ENCODE results near the gene TXNL1.
"Not testable (repeated sequence)": the region's sequence is repeated elsewhere in the genome, so short reads cannot be mapped to it uniquely, and the experiment has no call there.

Gene TXNL1

GRCh38 chr18:56643381-56643780 lies 5.0 kb upstream of the TXNL1 start:
- DNase-seq: no peak

GRCh38 chr18:56641714-56642337 lies 3.4 kb upstream of the TXNL1 start:
- DNase-seq: no peak

DNA sequence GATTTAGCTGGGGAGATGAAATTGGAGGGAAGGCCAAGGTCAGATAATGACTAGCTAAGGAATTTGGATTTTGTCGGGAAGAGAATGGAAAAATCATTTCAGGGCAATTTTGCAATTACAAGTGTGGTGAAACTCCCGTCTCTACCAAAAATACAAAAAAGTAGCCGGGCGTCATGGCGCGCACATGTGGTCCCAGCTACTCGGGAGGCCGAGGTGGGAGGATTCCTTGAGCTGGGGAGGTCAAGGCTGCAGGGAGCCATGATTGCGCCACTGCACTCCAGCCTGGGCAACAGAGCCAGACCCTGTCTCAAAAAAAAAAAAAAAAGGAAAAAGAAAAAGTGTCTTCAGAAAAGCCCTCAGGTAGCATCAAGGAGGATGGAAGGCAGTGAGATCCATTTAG lies 1.2 kb upstream of the TXNL1 start:
- no peak for DNase-seq

DNA sequence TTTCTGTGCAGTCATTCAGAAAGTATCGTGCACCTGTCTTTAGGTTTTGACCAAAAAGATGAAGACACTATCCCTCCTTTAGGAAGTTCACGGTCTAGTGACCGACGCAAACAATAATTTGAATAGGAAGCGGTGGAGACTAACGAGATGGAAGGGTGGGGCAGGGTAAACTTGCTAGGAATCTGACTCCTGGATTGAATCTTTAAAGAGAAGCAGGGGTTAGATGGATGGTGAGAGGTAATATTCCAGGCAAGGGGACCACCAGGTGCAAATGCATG lies 651 bp upstream of the TXNL1 start:
- no peak for DNase-seq

GRCh38 chr18:56637711-56638231 lies 621 bp downstream of the TXNL1 start:
- no peak for DNase-seq

- DNase-seq: no peak
Measured at GRCh38 chr18:56637176-56637575, 1.2 kb downstream of the TXNL1 start.

DNA sequence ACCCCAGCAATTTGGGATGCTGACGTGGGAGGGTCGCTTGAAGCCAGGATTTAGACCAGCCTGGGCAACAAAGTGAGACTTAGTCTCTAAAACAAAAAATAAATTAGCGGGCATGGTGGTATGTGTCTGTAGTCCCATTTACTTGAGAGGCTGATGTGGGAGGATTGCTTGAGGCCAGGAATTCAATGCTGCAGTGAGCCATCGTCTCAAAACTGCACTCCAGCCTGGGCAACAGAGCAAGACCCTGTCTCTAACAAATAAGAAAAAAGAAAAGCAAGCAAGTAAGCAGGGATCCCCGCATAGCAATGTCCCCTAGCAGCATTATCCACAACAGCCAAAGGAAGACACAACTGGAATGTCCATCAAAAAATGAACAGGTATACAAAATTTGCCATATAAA lies 3.4 kb downstream of the TXNL1 start:
- DNase-seq: no peak

GRCh38 chr18:56632070-56633022 lies 6.0 kb downstream of the TXNL1 start:
- no peak for DNase-seq

DNA sequence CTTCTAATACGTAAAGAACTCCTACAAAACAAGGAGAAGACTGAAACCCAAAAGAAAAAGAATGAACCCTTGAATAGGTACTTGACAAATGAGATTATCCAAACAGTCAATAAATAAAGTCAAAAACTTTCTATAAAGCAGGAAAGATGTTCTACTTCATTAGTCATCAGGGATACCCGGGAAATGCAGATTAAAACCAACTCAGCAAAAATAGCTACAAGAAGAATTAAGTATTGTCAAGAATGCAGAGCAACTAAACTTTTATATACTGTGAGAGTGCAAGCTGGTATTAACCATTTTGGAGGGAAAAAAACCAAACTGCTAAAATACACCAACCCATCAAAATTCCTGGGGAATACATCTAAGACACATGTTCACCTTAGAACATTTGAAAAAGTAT lies 10.4 kb downstream of the TXNL1 start:
- no peak for DNase-seq

DNA sequence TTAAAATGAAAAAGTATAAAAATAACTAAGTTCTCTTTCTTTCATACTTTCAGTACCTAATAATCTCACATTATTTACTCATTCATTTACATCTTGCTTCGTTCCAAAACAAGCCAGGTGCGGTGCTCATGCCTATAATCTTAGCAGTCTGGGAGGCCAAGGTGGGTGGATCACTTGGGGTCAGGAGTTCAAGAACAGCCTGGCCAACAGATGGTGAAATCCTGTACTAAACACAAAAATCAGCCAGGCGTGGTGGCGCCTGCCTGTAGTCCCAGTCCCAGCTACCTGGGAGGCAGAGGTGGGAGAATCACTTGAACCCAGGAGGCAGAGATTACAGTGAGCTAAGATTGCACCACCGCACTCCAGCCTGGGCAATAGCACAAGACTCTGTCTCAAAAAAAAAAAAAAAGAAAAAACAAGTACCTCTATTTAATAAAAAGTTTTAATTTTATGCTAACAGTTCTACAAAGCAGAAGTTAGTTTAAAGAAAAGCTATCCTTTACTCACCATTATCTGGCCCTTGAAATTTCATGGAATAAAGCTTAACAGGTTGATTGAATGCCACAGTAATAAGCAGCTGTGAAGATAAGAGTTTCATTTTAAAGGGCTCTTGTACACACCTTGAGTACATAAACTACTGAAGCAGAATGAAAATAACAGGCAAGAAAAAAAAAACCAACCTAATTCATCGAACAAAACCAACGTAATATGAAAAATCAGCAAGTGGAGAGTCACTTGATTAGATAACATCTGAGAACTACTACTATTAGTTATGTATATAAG lies 22.5 kb downstream of the TXNL1 start:
- no peak for DNase-seq

DNA sequence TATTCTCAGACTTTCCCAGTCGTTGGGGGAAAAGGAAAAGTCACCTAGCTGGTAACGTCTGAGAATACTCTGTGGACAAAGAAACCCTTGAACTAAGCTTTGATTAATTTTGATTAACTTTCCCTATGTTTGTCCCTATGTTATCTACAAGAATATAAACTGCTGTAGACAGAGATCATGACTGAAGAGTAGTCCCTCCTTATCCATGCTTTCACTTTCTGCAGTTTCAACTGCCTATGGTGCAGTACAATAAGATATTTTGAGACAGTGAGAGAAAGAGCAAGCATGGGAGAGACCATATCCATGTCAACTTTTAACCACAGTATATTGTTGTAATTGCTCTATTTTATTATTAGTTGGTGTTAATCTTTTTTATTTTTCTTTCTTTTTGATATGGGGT lies 31.8 kb downstream of the TXNL1 start:
- DNase-seq: no peak

- DNase-seq: no peak
Measured at GRCh38 chr18:56598422-56598821, 40.0 kb downstream of the TXNL1 start.

DNA sequence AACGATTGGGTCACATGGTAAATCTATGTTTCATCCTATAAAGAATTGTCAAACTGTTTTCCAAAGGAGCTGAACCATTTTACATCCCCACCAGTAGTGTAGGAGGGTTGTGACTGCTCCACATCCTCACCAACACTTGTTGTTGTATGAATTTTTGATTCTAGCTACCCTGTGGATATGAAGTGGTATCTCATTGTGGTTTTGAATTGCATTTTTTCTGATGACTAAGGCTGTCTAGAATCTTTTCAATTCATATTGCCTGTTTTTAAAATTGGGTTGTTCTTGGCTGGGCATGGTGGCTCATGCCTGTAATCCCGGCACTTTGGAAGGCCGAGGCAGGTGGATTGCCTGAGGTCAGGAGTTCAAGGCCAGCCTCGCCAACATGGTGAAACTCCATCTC lies 44.5 kb downstream of the TXNL1 start:
- no peak for DNase-seq

DNA sequence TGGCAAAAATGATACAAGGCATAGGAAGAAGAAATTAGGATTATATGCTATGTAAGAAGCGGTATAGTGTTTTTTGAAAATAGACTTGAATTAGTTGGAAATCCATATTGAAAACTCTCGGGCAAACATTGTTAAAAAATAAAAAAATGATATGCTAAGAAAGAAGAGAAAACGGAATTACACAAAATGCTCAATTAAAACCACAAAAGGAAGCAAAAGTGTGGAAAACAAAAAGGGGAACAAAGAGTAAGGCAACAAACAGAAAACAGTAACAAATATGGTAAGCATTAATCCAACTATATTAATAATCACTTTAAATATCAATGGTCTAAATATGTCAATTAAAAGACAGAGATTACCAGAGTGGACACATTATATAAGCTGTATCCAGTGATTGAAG lies 58.4 kb downstream of the TXNL1 start:
- DNase-seq: no peak

GRCh38 chr18:56579451-56579850 lies 58.9 kb downstream of the TXNL1 start:
- no peak for DNase-seq

DNA sequence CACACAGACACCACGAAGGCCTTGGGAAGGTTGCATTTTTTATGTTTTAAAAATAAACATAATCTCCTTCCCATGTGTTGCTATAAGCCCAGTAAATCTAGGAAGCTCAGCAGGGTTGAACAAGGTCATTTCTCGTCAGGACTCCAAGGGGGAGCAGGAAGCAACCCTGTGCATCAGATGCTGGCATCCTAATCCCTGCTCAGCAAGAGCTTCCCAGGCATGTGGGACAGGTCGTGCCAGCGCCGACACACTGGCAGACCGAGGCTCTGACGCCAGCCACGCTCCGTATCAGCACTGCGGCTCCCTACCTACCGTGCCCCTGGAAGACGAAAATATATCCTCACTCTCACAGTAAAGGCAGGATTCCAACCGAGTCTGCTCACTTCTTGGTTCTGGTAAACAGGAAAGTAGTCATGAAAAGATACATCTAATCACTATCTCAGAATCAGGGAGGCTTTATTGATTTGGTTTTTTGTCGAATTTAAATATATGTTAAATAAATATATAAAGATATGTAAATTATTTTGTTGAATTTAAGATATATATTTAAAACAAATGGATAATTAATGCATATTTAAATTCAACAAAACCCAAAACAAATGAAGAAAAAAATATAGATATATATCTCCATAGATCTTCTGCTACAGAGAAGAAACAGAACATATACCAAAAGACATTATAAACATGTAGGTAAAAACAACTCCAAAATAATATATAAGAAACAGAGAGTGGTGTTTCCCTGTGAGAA lies 61.4 kb downstream of the TXNL1 start:
- no peak for DNase-seq

DNA sequence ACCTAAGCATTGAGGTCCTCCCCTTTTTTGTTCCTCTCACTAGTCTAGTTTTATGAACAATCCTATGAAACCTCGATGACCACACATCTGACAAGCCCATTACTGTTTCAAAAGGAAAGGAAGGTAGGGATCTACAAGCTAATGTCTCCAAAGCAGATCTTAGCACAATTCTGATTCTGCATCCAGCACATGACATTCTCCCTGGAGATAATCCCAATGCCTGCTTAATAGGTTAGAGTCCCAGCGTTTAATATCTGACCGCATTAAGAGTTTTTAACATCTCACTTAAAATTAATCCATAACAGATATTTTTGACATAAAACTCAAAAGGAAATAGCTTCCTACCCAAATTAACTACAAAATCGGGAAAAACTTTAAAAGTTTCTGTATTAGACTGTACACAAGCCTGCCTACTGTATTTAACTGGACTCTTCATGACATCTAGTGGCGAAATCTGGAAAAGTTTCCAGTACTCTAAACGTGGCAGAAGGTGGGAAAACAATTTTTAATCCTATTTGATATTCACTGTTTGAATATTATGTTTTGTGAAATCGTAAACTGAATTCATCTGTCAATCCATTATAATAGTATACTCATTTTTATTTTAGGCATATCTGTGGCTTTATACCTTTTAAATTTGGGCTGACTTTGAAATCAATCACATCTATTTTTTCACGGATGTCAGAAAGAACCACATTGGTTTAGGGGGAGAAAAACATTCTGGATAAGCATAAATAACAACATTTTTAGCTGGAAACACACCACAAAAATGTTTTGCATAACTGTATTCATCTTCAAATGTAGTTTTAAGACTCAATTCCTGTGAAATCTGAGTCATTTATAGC lies 62.4 kb downstream of the TXNL1 start:
- DNase-seq: no peak

GRCh38 chr18:56574861-56575260 lies 63.5 kb downstream of the TXNL1 start:
- no peak for DNase-seq

DNA sequence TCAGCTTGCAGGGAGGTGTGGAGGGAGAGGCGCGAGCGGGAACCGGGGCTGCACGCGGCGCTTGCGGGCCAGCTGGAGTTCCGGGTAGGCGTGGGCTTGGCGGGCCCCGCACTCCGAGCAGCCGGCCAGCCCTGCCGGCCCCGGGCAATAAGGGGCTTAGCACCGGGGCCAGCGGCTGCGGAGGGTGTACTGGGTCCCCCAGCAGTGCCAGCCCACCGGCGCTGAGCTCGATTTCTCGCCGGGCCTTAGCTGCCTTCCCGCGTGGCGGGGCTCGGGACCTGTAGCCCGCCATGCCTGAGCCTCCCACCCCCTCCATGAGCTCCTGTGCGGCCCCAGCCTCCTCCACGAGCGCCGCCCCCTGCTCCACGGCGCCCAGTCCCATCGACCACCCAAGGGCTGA lies 66.1 kb downstream of the TXNL1 start:
- DNase-seq: not testable (repeated sequence)

DNA sequence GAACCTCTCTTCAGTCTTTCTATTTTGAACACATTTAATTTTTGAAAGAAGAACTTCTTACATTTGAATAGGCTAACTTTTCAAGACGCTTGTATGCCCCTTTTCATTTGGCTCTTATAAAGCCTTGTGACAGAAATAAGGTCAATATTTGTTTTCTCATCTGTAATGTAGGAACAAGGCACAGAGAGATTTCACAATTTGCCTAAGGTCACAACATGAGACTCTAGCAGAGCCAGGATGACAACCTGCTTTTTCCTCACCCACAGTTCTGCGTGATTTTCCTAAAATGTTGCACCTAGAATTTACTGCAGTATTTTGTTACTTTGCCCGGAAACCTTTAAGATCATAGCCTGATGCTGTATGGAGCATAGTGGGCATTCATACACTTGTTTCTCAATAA lies 67.4 kb downstream of the TXNL1 start:
- DNase-seq: no peak

- DNase-seq: peak; percentile 33
Measured at GRCh38 chr18:56569416-56569815, 69.0 kb downstream of the TXNL1 start.

GRCh38 chr18:56568986-56569385 lies 69.4 kb downstream of the TXNL1 start:
- DNase-seq: peak; percentile 18
